HepG2 (cell line): ENCODE data around the gene MAPK8IP3.

Experiments
- CTCF ChIP-seq: sonication (generic); formaldehyde crosslinking; IDR thresholded peaks from 2 replicates; pipeline ENCODE4 v1.5.0; 2020; ENCODE audit warnings: mild to moderate bottlenecking, missing genetic modification reagents, moderate library complexity
- EED ChIP-seq: sonication (generic); formaldehyde crosslinking; IDR thresholded peaks from 2 replicates; pipeline ENCODE4 v1.5.0; 2020; ENCODE audit warnings: mild to moderate bottlenecking, missing genetic modification reagents
- FOXP1 ChIP-seq, 2 experiments: fragments of 450-650 bp in 1 of 2; IDR thresholded peaks; 2 replicates each; pipeline ENCODE4 v1.6.1; 2017 to 2018; ENCODE audit warnings: antibody characterized with exemption in 1 of 2
- POLR2A ChIP-seq, 2 experiments: IDR thresholded peaks; 2 replicates each; pipeline ENCODE4 v1.6.1; 2011; ENCODE audit warnings: low read depth in 2 of 2, low read length in 2 of 2, mild to moderate bottlenecking in 1 of 2, moderate library complexity in 1 of 2; ENCODE audit not compliant: insufficient read depth in 1 of 2
- POLR2AphosphoS2 ChIP-seq: IDR thresholded peaks from 2 replicates; pipeline ENCODE4 v1.6.1; 2011; ENCODE audit warnings: low read depth, low read length, improper control_type of control experiment
- RARA ChIP-seq: IDR thresholded peaks from 2 replicates; pipeline ENCODE4 v1.6.1; 2016; ENCODE audit warnings: missing genetic modification reagents, missing compliant biosample characterization
- RARG ChIP-seq: sonication (generic); formaldehyde crosslinking; IDR thresholded peaks from 2 replicates; pipeline ENCODE4 v1.4.0; 2020; ENCODE audit warnings: low read depth, mild to moderate bottlenecking, missing genetic modification reagents
- RFX3 ChIP-seq: IDR thresholded peaks from 2 replicates; pipeline ENCODE4 v1.6.1; 2016; ENCODE audit warnings: missing biosample characterization, missing genetic modification reagents
- SIN3B ChIP-seq: fragments of 150-350 bp; IDR thresholded peaks from 2 replicates; pipeline ENCODE4 v1.6.1; 2014; ENCODE audit warnings: low read length
- TGIF2 ChIP-seq: IDR thresholded peaks from 2 replicates; pipeline ENCODE4 v1.6.1; 2016; ENCODE audit warnings: control low read depth, missing compliant biosample characterization
- ZBTB49 ChIP-seq: sonication (generic); formaldehyde crosslinking; IDR thresholded peaks from 2 replicates; pipeline ENCODE4 v1.4.0; 2020; ENCODE audit warnings: missing genetic modification reagents, borderline replicate concordance
- ZNF24 ChIP-seq: fragments of 450-650 bp; IDR thresholded peaks from 2 replicates; pipeline ENCODE4 v1.6.1; 2017; ENCODE audit warnings: antibody characterized with exemption, mild to moderate bottlenecking
- ZNF512 ChIP-seq: sonication (generic); formaldehyde crosslinking; IDR thresholded peaks from 2 replicates; pipeline ENCODE4 v1.4.0; 2020; ENCODE audit warnings: mild to moderate bottlenecking, missing genetic modification reagents

DNA sequence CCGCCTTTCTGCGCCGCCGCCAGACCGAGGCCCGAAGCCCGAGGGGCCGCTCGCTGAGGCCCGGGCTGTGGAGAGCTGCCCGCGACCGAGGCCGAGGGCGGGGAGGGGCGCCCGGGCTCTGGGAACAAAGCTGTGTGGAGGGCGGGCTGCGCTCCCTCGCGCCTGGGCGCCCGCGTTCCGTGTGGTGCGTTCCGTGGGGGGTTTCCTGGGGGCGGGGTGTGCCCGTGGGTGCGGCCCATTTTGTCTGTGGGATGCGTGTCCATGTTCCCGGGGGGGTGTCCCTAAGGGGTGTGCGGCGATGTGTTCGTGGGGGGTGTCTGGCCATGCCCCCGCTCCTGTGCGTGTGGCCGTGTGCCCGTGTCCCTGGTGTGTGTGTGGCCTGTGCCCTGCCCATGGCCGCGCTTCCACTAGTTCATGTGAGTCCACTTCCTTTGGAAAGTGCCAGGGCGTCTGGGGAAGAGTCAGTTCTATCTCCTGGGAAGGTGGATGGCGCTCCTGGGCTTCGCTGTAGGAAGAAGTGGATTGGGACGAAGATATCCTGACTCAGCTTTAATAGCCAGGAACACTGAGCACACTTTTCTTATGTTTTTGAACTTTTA lies 27.4 kb upstream of the MAPK8IP3 start:
- TF ChIP-seq CTCF (CRISPR knock-in tag) (no peak), POLR2A (IDR thresholded peaks at IDR 0.05; ENCODE audit: insufficient read depth in 1 of 2, low read depth in 2 of 2, low read length in 2 of 2) (no peak; a peak in 3 of 4 replicates), FOXP1 (IDR thresholded peaks at IDR 0.05) (no peak), FOXP1 (CRISPR knock-in tag; IDR thresholded peaks at IDR 0.05) (no peak), ZNF24 (no peak), RARG (no peak), ZNF512 (CRISPR knock-in tag) (no peak), SIN3B (no peak), RARA (CRISPR knock-in tag) (no peak), ZBTB49 (CRISPR knock-in tag) (no peak), RFX3 (CRISPR knock-in tag) (no peak), EED (CRISPR knock-in tag) (0 out of 2 replicates have a peak, but pooled peaks have one; percentile 51), POLR2AphosphoS2 (no peak), TGIF2 (CRISPR knock-in tag) (0 out of 2 replicates have a peak, but pooled peaks have one; percentile 34)
